Measurements from ENCODE around the gene PLXNC1.

- peak; percentile 13 for TF ChIP-seq CTCF (IDR thresholded peaks at IDR 0.05; ENCODE audit: insufficient read depth, low read length)
- no peak for TF ChIP-seq GABPA (IDR thresholded peaks at IDR 0.05; ENCODE audit: low read depth)
- no peak for TF ChIP-seq SPI1 (IDR thresholded peaks at IDR 0.05; ENCODE audit: borderline replicate concordance, low read depth)
Observed at GRCh38 chr12:94133964-94134795, 14.2 kb upstream of the PLXNC1 start.

Data from HL-60 (cell line).